ENCODE results near the gene MTRR.
"Not testable (repeated sequence)": the region's sequence is repeated elsewhere in the genome, so short reads cannot be mapped to it uniquely, and the experiment has no call there.

The MTRR gene

GRCh38 chr5:7897014-7897600, 28.2 kb downstream of the MTRR start:
- DNase-seq (ENCODE audit: low read depth in 3 of 3), result no peak

GRCh38 chr5:7902201-7902600, 33.3 kb downstream of the MTRR start:
- no peak for DNase-seq (ENCODE audit: low read depth in 3 of 3)

GRCh38 chr5:7902666-7903625, 34.0 kb downstream of the MTRR start:
- DNase-seq (ENCODE audit: low read depth in 3 of 3), result no peak

GRCh38 chr5:7904170-7904569, 35.2 kb downstream of the MTRR start:
- no peak for DNase-seq (ENCODE audit: low read depth in 3 of 3)

- no peak for DNase-seq (ENCODE audit: low read depth in 3 of 3)
Observed at GRCh38 chr5:7907612-7908011, 38.7 kb downstream of the MTRR start.

- DNase-seq (ENCODE audit: low read depth in 3 of 3), result no peak
Observed at GRCh38 chr5:7908317-7908716, 39.4 kb downstream of the MTRR start.

GRCh38 chr5:7910738-7911428, 41.9 kb downstream of the MTRR start:
- DNase-seq (ENCODE audit: low read depth in 3 of 3), result no peak

- DNase-seq (ENCODE audit: low read depth in 3 of 3), result not testable (repeated sequence)
Observed at GRCh38 chr5:7911429-7911771, 42.5 kb downstream of the MTRR start.

GRCh38 chr5:7916171-7916804, 47.3 kb downstream of the MTRR start:
- DNase-seq (ENCODE audit: low read depth in 3 of 3), result no peak

GRCh38 chr5:7917130-7918123, 48.5 kb downstream of the MTRR start:
- no peak for DNase-seq (ENCODE audit: low read depth in 3 of 3)

GRCh38 chr5:7925961-7926695, 57.2 kb downstream of the MTRR start:
- no peak for DNase-seq (ENCODE audit: low read depth in 3 of 3)

- no peak for DNase-seq (ENCODE audit: low read depth in 3 of 3)
Observed at GRCh38 chr5:7926720-7927119, 57.8 kb downstream of the MTRR start.

GRCh38 chr5:7927466-7928375, 58.8 kb downstream of the MTRR start:
- peak in 2 of 3 experiments; percentile 7 to 32 for DNase-seq (ENCODE audit: low read depth in 3 of 3)

GRCh38 chr5:7930011-7930410, 61.1 kb downstream of the MTRR start:
- no peak for DNase-seq (ENCODE audit: low read depth in 3 of 3)

- DNase-seq (ENCODE audit: low read depth in 3 of 3), result no peak
Observed at GRCh38 chr5:7941692-7942091, 72.7 kb downstream of the MTRR start.

GRCh38 chr5:7947301-7947700, 78.4 kb downstream of the MTRR start:
- no peak for DNase-seq (ENCODE audit: low read depth in 3 of 3)
